ENCODE results near the gene KCP. TPM values are rescaled to one million over a fixed set of nuclear protein-coding genes. Genes with fewer than 3 reads are reported as not detected.

Gene KCP
- total RNA-seq, 1 experiment from 2014 or later, result 1.6 TPM

DNA sequence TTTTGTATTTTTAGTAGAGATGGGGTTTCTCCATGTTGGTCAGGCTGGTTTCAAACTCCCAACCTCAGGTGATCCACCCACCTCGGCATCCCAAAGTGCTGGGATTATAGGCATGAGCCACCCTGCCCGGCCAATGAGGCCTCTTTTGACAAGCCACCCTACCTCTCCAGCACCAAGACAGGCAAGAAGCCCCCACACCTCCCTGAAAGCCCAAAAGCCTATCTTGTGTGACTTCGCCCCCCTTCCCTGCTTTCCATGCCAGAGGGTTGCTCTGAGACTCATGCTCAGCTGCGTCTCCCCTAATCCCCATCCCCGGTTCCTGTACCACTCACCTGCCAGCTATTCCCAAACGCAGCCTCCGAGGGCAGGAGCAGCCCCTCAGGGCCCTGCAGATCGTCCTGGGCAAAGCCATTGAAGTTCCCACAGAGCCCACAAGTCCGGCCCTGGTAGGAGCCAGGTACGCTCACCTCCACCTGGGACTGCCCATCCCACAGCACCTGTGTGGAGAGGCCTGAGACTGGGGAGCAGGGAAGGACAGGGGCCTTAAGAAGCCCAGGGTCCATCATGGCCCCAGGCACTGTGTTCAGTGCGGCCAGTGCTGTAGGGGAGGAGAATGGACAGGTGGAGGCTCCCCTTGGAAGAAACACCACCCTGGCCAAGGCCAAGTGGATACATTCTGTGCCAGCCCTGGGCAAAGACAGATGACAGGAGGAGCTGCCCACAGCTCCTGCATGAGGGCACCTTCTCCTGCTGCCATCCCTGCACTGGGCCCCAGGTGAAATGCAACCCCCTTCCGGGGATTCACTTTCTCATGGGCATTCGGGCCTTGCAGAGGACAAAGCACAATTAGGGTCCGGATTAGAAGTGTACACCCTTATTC lies 32.0 kb downstream of the KCP start:
- no peaks in the 10 kb centered on the region for H3K9me2 ChIP-seq (ENCODE audit: insufficient read depth)
- H3K4me3 ChIP-seq (replicated peaks in 1 of 2; ENCODE audit: low read depth in 1 of 2, low read length in 2 of 2), result no peak overlapping the region
- ATAC-seq (no peak), DNase-seq (ENCODE audit: low read depth, low spot score) (no peak)
- H3K4me2 ChIP-seq (ENCODE audit: low read length), result no peak overlapping the region
- H3K27ac ChIP-seq (ENCODE audit: low read depth, low read length), result no peak overlapping the region
- H3K4me1 ChIP-seq (ENCODE audit: control insufficient read depth in 1 of 2, insufficient read depth in 2 of 2, low read length in 2 of 2), result peaks cover 6 to 13% of the 10 kb centered on the region in 2 experiments; a peak in 3 of 4 replicates
- no peaks in the 10 kb centered on the region for H3K27me3 ChIP-seq (ENCODE audit: insufficient read depth, low read length)
- H3K79me2 ChIP-seq (ENCODE audit: insufficient read depth, low read length), result no peaks in the 10 kb centered on the region
- no peak overlapping the region for H2AFZ ChIP-seq (ENCODE audit: low read depth, low read length, poor library complexity, severe bottlenecking)
- no peaks in the 10 kb centered on the region for H3K36me3 ChIP-seq (ENCODE audit: control insufficient read depth in 1 of 2, insufficient read depth in 2 of 2, low read length in 2 of 2)
- H3K9me3 ChIP-seq (ENCODE audit: control insufficient read depth in 1 of 2, insufficient read depth in 1 of 2, low read depth in 1 of 2, low read length in 2 of 2), result no peaks in the 10 kb centered on the region
- no TSS peak for BruUV-seq (replicated peaks)
- H4K20me1 ChIP-seq (ENCODE audit: insufficient read depth), result no peaks in the 10 kb centered on the region
- RAD21 ChIA-PET (ENCODE audit: low non-redundant PET in 1 of 2, low total read pairs in 2 of 2, uncharacterized antibody in 2 of 2, unreplicated experiment in 2 of 2), result no interaction called here
- TF ChIP-seq POLR2AphosphoS5 (IDR thresholded peaks at IDR 0.05; ENCODE audit: low read depth, low read length), result no peak
- TF ChIP-seq EZH2 (IDR thresholded peaks at IDR 0.05), result no peak
- no peak for TF ChIP-seq RAD21 (IDR thresholded peaks at IDR 0.05; ENCODE audit: low read depth)
- TF ChIP-seq, protein P1, sequence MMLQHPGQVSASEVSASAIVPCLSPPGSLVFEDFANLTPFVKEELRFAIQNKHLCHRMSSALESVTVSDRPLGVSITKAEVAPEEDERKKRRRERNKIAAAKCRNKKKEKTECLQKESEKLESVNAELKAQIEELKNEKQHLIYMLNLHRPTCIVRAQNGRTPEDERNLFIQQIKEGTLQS (IDR thresholded peaks at IDR 0.05), result no peak
- no peak for TF ChIP-seq ELF1 (IDR thresholded peaks at IDR 0.05; ENCODE audit: borderline replicate concordance, low read depth)
- TF ChIP-seq, protein P2, sequence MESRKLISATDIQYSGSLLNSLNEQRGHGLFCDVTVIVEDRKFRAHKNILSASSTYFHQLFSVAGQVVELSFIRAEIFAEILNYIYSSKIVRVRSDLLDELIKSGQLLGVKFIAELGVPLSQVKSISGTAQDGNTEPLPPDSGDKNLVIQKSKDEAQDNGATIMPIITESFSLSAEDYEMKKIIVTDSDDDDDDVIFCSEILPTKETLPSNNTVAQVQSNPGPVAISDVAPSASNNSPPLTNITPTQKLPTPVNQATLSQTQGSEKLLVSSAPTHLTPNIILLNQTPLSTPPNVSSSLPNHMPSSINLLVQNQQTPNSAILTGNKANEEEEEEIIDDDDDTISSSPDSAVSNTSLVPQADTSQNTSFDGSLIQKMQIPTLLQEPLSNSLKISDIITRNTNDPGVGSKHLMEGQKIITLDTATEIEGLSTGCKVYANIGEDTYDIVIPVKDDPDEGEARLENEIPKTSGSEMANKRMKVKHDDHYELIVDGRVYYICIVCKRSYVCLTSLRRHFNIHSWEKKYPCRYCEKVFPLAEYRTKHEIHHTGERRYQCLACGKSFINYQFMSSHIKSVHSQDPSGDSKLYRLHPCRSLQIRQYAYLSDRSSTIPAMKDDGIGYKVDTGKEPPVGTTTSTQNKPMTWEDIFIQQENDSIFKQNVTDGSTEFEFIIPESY (IDR thresholded peaks at IDR 0.05; ENCODE audit: extremely low read depth, insufficient replicate concordance, low read length), result no peak
- no peak for TF ChIP-seq CEBPB (IDR thresholded peaks at IDR 0.05; ENCODE audit: low read depth)
- TF ChIP-seq ZNF274 (IDR thresholded peaks at IDR 0.05; ENCODE audit: low read depth, low read length), result no peak
- no peak for TF ChIP-seq EGR1 (IDR thresholded peaks at IDR 0.05; ENCODE audit: low read depth)
- no peak for TF ChIP-seq TCF7L2 (IDR thresholded peaks at IDR 0.05; ENCODE audit: borderline replicate concordance, extremely low read depth, insufficient read depth, insufficient read length)
- TF ChIP-seq ZFX (IDR thresholded peaks at IDR 0.05), result no peak
- TF ChIP-seq, protein P3, sequence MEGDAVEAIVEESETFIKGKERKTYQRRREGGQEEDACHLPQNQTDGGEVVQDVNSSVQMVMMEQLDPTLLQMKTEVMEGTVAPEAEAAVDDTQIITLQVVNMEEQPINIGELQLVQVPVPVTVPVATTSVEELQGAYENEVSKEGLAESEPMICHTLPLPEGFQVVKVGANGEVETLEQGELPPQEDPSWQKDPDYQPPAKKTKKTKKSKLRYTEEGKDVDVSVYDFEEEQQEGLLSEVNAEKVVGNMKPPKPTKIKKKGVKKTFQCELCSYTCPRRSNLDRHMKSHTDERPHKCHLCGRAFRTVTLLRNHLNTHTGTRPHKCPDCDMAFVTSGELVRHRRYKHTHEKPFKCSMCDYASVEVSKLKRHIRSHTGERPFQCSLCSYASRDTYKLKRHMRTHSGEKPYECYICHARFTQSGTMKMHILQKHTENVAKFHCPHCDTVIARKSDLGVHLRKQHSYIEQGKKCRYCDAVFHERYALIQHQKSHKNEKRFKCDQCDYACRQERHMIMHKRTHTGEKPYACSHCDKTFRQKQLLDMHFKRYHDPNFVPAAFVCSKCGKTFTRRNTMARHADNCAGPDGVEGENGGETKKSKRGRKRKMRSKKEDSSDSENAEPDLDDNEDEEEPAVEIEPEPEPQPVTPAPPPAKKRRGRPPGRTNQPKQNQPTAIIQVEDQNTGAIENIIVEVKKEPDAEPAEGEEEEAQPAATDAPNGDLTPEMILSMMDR (IDR thresholded peaks at IDR 0.05 in 2 of 3, conservative IDR thresholded peaks at IDR 0.05 in 1 of 3; ENCODE audit: borderline replicate concordance in 1 of 3, insufficient read depth in 1 of 3, low read depth in 2 of 3, low read length in 2 of 3), result no peak
- no peak for TF ChIP-seq POLR2A (IDR thresholded peaks at IDR 0.05; ENCODE audit: borderline replicate concordance, extremely low read depth, insufficient read depth, insufficient read length)
- no peak for TF ChIP-seq EZH2phosphoT487 (IDR thresholded peaks at IDR 0.05; ENCODE audit: borderline replicate concordance)
- intact Hi-C loops (cut with micrococcal nuclease), result no loop called here
- CTCF ChIA-PET, result interaction anchor here (0.8 to 2.2 kb wide), 2 partner anchors 19 to 404 kb away, joined by 3 to 12 read pairs; no protein-coding TSS in a partner anchor
- no peak overlapping the region for H3K9ac ChIP-seq (ENCODE audit: low read length)
- POLR2A ChIA-PET, result no interaction called here

Data from HCT116 (cell line).